ENCODE measurements around the gene MGAT5.

MGAT5 gene

DNA sequence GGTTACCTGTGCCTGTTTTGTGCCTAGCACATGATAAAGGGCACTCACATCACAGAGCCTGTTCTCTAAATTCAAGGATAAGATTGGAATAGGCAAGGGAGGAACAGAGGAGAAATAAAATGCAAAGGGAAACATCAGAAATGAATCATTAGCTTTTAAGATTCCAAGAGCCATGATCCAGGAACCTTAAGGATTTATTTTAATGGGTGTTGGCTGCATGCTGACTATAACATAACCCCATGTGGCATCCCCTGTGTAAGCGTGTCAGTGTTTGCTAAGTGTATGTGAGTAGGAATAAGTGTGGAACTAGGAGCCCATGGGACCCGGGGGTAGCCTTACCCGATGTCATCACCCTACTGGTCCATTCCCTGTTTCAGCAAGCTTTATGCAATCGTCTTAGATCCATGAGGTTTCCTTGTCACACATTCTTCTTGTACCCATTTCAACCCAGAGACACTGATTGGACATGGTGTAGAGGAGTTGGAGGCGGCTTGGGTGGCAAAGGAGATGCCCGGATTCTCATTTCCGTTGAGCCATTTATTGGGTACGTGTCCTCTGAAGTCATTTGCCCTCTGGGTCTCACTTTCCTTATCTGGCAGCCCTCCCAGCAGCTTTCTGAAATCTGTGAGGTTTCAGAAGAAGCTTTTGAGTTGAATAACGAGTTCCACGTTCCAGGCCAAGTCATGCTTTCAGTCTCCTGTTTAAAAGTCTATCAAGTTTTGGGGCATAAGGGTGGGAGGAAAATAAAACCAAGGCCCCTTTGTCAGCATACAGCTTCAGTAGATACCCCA, 117.0 kb downstream of the MGAT5 start:
- DNase-seq: no peak

DNA sequence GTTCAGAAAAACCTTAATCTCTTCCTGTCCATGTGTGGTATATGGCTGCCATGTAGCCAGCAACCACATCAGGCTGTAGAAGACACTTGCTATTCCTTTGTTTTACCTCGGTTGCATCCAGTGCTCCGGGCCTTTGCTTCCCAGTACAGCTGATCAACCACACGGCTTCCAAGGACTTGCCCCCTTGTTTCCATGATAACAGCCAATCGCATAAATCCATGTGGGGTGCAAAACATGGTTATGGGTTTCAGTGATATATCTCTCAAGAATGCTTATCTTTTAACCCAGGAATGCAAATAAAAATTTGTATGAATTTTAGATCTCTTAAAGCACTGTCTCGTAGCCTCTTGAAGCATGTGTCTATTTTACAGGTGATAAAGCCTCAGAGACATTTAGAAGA, 118.3 kb downstream of the MGAT5 start:
- DNase-seq: no peak

GRCh38 chr2:134372611-134373131, 118.8 kb downstream of the MGAT5 start:
- DNase-seq: no peak

GRCh38 chr2:134375935-134376334, 122.1 kb downstream of the MGAT5 start:
- DNase-seq: no peak

DNA sequence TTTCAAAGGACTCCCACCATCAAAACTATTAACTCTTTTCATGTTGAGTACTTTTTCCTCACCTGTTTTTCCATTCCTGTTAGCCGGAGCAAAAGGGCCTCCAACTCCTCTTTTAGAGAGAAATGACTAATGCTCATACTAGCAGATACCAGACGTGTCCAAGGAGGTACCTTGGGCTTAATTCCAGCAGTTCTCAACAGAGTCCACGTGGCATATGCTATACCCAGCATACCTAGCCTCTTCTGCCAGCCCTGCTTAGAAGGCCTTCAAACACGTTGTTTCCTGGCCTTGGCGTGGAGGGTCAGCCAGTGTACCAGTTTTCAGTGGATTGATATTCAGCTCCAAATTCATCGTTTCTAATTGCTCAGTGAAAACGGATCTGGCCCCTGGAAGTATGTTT, 123.9 kb downstream of the MGAT5 start:
- DNase-seq: no peak

- no peak for DNase-seq
These were observed 125.4 kb downstream of the MGAT5 start for GRCh38 chr2:134379293-134379692.

DNA sequence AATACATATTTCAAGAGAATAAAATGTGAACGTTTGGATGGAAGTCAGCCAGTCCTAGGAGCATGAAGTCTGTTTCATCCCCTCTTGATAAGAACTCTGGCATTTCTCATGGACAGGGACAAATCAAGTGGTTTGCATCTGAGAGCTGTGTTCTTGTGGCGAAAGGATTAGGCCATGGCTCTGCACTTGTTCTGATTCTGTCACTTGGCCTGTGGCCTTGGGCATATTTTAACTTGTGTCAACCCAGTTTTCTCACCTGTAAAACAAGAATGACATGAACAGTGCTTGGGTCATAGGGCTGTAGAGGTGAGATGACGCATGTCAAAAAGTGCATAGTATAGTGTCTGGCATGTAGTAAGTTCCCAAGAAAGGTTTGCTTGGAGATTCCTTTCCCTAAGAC, 125.8 kb downstream of the MGAT5 start:
- no peak for DNase-seq

- no peak for DNase-seq
These were observed 127.3 kb downstream of the MGAT5 start for GRCh38 chr2:134381141-134381540.

DNA sequence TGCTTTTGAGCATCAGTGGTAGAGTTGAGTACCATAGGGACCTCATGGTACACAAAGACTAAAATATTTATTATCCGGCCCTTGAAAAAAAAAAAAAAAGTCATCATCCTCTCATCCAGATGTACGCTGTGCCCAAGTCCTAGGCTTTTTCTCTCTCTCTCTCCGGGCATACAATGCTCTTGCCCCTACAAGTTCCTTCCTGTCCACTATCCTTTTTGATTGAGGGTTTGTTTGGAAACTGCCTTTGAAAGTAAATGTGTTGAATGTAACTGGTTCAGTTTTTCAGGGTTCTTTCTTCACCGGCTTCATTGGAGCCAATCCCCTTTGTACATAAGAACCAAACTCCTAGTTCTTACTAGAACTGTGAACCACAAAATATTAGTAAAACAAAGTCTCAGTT, 130.3 kb downstream of the MGAT5 start:
- no peak for DNase-seq

GRCh38 chr2:134385195-134385594, 131.3 kb downstream of the MGAT5 start:
- DNase-seq: no peak

DNA sequence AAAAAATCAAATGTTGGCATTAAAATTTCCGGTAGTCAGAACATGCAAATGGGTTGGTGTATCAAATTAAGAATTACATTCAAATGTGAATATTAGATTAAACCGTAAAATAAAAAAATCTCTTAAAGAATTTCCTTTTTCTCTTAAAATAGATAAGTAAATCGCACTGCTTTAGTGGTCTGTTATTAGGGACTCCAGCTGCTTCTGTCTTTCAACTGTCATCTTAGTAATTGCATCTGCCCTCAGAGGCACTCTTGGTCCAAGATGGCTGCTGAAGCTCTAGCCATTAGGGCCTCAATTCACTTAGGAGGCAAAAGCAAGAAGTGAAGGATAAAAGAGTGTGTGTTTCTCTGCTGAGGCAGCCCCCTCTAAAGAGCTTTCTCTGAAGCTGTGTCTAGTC, 132.4 kb downstream of the MGAT5 start:
- no peak for DNase-seq

DNA sequence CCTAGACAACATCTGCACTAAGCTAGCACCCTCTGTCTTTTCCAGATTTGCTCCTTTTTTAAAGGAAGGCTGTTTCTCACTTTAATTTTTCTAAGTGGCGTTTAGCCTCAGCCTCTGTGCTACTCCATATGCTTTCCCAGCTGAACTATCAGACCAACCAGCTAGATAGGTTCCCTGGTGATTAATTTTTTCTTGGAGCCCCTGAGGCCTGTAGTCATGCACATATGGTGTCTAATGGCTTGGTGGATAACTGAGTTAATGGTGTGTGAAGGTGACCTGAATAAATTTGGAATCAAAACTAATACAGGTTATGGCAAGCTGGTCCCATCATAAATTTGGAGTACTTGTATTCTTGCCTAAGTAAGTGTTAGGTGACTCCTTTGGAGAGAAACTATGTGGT, 135.5 kb downstream of the MGAT5 start:
- DNase-seq: no peak

GRCh38 chr2:134391751-134392160, 137.9 kb downstream of the MGAT5 start:
- no peak for DNase-seq

GRCh38 chr2:134392442-134393074, 138.7 kb downstream of the MGAT5 start:
- no peak for DNase-seq

DNA sequence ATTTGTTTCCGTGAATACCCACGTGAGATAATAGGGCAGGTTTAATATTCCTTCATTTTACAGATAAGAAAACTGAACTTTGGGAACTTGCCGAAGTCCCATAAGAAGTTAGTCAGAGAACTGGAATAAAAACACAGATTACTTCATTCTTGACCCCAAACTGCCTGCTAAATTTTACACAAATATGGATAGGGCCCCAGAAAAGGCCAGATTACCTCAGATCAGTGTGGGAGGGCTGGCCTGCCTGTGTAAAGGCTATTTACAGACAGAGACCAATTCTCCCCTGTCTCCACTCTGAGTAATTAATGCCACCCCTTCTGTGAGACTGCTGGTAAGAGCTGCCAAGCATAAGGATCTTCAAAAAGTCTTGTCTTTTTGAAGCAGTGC, 139.2 kb downstream of the MGAT5 start:
- DNase-seq: no peak

GRCh38 chr2:134395779-134396178, 141.9 kb downstream of the MGAT5 start:
- DNase-seq: no peak

GRCh38 chr2:134396493-134396892, 142.6 kb downstream of the MGAT5 start:
- DNase-seq: no peak

DNA sequence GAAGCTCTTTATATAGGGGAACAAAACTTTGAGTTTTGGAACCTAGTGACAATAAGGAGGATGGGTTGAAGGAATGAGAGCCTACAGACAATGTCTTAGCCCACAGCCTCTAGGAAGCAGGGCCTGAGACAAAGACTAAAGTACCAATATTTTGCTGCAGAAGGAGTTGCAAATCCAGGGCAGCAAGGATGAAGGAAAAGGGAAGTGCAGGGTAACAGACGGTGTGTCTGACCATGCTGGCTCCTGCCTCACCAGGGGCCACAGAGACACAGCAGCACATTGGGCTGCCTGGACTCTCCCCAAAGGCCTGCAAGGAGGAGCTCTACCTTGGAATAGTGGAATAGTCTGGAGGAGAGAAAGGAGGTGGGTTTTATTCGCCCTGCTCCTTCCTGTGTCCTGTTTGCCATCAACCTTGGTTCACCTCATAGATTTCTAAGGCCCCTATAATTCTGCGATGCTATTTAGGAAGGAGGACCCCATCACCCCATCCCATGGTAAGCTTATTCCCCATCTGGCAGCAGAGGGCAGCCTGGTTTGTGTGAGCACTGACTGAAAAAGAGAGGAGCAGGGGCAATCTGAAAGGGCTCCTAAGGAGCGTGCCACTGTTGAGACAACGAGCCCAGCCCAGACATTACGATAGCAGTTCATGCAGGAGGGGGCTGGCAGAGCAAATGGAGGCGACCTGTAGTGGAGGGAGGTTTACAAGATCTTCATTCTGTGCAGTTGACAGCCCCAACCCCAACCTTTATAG, 143.4 kb downstream of the MGAT5 start:
- no peak for DNase-seq

GRCh38 chr2:134398300-134398699, 144.4 kb downstream of the MGAT5 start:
- no peak for DNase-seq

DNA sequence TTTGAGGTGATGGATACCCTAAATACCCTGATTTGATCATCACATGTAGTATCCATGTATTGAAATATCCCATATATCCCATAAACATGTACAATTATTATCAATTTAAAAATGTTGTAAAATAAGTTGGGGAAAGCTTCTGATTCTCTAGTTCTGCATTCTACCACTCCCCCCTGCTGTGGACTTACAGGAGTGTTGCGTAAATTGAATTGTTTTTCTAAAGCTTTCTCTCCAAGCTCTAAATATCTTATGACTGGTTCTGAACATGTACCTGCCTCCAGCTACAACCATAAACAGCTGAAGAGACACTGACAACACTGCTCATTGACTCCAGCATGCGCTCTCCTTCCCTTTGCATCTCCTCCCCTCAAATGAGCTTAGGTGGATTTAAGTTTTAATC, 145.2 kb downstream of the MGAT5 start:
- no peak for DNase-seq

- DNase-seq: no peak
These were observed 147.2 kb downstream of the MGAT5 start for GRCh38 chr2:134401081-134401497.

- no peak for DNase-seq
These were observed 147.9 kb downstream of the MGAT5 start for GRCh38 chr2:134401789-134402188.

DNA sequence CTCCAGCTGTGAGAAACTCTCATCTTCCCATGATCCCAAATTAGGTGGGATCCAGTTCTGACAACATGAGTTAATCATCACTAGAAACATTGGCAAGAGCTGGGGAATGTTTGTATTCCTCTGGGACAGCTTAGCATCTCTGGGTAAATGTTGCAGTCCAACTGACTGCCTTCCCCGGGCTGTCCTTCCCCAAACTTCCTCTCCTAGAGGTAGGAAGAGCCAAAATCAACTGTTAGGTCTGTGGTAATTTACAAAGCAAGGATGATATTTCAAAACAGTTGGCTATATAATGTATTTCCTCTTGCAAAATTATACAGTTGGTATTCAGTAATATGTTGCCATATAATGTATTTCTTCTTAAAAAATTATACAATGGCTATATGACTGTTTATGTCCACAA, 148.5 kb downstream of the MGAT5 start:
- DNase-seq: no peak

DNA sequence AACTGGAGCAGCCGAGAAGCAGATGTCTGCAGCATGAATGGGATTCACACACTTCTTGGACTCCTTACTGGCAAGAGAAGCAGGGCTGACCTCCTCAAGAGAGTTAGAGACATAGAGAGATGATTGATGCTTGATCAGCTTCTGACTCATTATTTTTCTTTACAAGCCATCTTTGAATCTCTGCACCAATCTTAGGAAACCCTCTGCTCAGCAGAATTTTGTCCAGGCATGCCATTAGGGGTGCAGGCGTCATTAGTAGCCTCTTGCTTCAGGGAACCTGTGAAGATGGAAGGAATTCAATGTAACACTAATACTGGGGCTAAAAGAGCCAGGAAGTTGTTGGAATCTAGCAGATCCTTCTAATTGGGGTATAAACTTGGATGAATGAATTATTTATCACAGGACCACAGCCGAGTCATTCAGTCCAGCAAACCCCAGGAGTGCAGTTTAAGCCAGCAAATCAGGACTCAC, 151.8 kb downstream of the MGAT5 start:
- no peak for DNase-seq
